CD4-positive, alpha-beta T cell treated with Interleukin-15 for 1 hour (primary cell): Measurements from ENCODE around the gene PRRT2.

Source experiments
- DNase-seq: peaks from one replicate; pipeline ENCODE4 v3.0.0-alpha.2; 2020

PRRT2 gene

DNA sequence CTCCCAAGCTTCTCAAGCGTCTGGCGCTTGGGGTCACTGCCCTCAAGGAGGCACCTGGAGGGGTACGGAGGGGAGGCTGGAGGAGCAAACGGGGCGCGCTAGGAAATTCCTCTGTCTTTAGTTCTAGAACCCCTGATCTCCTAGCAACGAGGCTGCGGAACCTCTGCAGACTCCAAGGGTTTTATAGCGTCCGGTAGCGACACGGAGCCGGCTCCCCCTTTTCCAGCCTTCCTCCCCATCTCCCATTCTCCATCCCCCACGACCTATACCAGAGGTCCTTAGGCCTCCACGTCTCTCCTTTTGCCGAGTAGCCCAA lies 51.6 kb downstream of the PRRT2 start:
- DNase-seq: no peak

DNA sequence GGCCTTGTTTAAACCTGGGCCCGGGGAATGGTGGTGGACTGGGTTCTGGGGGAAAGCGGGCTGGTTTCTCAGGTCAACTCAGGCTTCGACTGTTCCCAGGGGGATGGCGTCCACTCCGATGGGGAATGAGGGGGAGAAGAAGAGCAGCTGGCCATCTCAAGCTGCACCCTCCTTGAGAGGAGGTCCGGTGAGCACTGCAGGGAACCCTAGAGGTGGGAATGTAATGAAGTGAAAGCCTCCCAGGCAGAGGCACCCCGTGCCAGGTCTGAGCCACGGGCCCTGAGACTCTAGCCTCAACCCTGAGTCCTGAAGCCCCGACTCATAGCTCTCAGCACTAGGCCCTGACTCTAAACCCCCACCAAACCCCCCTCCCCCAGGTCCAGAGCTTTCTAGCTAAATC lies 52.2 kb downstream of the PRRT2 start:
- DNase-seq: no peak
